Colonic mucosa (tissue), 4 donors: ENCODE measurements around the gene ITGA11. TPM values are rescaled to one million over a fixed set of nuclear protein-coding genes. Genes with fewer than 3 reads are reported as not detected.

Experiments
- DNase-seq: peaks from one replicate; pipeline ENCODE4 v3.0.0-alpha.2; 2020
- H3K27ac ChIP-seq: fragments of 200-600 bp; one replicate; pipeline ENCODE4 v1.8.0; 2021
- H3K27me3 ChIP-seq: fragments of 200-600 bp; one replicate; pipeline ENCODE4 v1.8.0; 2021
- H3K36me3 ChIP-seq: fragments of 200-600 bp; one replicate; pipeline ENCODE4 v1.8.0; 2021
- H3K4me1 ChIP-seq: fragments of 200-600 bp; one replicate; pipeline ENCODE4 v1.8.0; 2021; ENCODE audit warnings: mild to moderate bottlenecking
- H3K4me3 ChIP-seq: fragments of 200-600 bp; one replicate; pipeline ENCODE4 v1.8.0; 2021
- H3K9ac ChIP-seq, 2 donors: one replicate each; pipeline ENCODE4 v1.7.0; 2013; ENCODE audit warnings: control low read depth in 2 of 2, low read depth in 2 of 2, low read length in 2 of 2
- H3K9me3 ChIP-seq: fragments of 200-600 bp; one replicate; pipeline ENCODE4 v1.8.0; 2021
- intact Hi-C: fragments of 100-400 bp; cut with DNase I; formaldehyde crosslinking; loops from one replicate; pipeline ENCODE4 v1.14.1; 2022
- total RNA-seq, 2 donors: library from RNA; stranded (reverse); fragmentation: NEBNext Ultra II Directional in 1 of 2; extraction: Animal tissue kit (Norgen Biotek cat#: 25700) in 1 of 2; gene quantifications; one replicate each; pipeline ENCODE4 v1.2.1, GENCODE V29; 2021
- TF ChIP-seq, protein P1 (sequence below): fragments of 200-600 bp; IDR thresholded peaks from one replicate; pipeline ENCODE4 v1.8.0; 2022; ENCODE audit warnings: antibody characterized with exemption, mild to moderate bottlenecking
- donor health status: healthy.
- donor health status: DM: no; HTN: no; CAD: no.
- donor health status: DM: no; HTN: no; CAD: no.

ITGA11 gene
- total RNA-seq, 2 donors from 2014 or later: 2.4 to 4.1 TPM

DNA sequence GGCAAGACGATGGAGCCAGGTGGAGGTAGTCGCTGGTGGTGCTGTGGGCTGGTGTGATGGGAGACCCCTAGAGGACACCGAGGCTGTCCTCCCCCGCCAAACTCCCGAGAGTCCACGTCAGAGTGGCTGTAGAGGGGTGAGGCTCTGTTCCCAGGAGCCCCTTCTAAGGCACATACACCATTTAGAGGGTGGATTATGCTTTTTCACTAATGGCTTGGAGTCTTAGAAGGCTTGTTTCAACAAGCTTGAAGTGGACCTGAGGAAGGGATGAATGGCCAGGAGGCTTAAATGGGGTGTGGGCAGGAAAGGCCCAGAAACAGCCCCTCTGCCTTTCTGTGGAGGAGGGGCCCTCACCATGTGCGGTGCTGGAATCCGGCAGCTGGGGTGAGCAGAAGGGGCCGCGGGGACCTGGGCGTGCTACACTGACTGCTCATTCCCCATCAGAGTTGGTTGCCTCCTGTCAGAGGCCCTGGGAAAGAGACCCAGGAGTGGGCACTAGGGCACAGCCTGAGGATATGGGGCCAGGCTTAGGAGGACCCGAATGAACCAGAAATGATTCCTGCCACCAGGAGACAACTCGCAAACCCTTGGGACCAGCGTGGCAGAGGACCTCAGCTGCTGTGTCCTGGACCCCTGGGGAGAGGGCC, 88.3 kb downstream of the ITGA11 start:
- Histone ChIP-seq H3K27me3 (no peaks in the 10 kb centered on the region), H3K9ac (no peak overlapping the region), H3K36me3 (no peaks in the 10 kb centered on the region), H3K4me1 (no peaks in the 10 kb centered on the region), H3K9me3 (no peaks in the 10 kb centered on the region), H3K4me3 (no peak overlapping the region), H3K27ac (no peak overlapping the region)
- TF ChIP-seq, protein P1, sequence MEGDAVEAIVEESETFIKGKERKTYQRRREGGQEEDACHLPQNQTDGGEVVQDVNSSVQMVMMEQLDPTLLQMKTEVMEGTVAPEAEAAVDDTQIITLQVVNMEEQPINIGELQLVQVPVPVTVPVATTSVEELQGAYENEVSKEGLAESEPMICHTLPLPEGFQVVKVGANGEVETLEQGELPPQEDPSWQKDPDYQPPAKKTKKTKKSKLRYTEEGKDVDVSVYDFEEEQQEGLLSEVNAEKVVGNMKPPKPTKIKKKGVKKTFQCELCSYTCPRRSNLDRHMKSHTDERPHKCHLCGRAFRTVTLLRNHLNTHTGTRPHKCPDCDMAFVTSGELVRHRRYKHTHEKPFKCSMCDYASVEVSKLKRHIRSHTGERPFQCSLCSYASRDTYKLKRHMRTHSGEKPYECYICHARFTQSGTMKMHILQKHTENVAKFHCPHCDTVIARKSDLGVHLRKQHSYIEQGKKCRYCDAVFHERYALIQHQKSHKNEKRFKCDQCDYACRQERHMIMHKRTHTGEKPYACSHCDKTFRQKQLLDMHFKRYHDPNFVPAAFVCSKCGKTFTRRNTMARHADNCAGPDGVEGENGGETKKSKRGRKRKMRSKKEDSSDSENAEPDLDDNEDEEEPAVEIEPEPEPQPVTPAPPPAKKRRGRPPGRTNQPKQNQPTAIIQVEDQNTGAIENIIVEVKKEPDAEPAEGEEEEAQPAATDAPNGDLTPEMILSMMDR: no peak
- no peak for DNase-seq
- intact Hi-C loops: no loop called here

DNA sequence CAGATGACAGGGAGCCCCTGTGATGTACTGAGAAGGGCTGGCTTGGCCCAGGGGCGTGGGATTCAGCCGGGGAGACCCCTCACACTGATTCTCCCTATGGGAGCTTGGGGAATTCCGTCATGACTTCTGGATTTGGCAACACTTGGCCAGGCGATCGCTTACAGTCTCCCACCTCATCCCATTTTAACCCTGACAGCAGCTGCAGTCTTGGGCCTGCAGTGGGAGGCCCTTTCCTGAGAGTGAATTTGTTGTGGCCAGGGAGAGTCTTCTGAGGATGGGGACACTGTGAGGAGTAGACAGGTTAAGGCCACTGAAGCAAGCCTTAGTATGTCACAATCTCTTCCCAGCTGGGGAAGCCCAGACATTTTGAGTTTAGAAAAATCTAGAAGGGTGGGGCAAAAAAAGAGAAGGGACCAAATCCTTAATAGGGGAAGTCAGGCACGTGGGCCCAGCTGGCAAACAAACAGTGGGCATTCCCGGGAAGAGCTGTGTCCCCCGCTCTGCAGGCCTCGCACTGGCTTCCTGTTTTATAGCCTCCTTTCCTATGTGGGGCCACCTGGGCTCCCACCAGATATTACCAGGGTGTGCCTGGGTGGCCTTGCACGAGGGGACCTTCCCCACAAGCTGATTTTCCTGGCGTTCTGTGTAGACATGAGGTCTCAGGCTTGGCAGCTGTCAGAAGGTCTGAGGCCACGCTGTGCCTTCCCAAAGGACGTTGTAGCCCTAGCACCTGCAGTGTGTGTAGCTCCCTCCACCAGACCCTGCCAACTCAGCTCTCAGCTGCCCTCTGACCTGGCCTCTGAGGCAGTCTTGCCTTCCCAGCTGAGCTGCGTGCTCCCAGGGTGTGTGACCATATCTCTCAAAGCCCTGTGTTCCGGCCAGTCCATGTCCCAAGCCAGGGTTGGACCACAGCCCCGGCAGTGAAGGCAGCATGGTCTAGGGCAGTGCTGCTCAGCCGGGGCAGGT, 89.9 kb downstream of the ITGA11 start:
- DNase-seq: no peak
- TF ChIP-seq, protein P1: no peak
- intact Hi-C loops: no loop called here
- Histone ChIP-seq H3K36me3 (no peaks in the 10 kb centered on the region), H3K4me1 (no peaks in the 10 kb centered on the region), H3K9me3 (no peaks in the 10 kb centered on the region), H3K27me3 (no peaks in the 10 kb centered on the region), H3K27ac (no peak overlapping the region), H3K9ac (no peak overlapping the region), H3K4me3 (no peak overlapping the region)

DNA sequence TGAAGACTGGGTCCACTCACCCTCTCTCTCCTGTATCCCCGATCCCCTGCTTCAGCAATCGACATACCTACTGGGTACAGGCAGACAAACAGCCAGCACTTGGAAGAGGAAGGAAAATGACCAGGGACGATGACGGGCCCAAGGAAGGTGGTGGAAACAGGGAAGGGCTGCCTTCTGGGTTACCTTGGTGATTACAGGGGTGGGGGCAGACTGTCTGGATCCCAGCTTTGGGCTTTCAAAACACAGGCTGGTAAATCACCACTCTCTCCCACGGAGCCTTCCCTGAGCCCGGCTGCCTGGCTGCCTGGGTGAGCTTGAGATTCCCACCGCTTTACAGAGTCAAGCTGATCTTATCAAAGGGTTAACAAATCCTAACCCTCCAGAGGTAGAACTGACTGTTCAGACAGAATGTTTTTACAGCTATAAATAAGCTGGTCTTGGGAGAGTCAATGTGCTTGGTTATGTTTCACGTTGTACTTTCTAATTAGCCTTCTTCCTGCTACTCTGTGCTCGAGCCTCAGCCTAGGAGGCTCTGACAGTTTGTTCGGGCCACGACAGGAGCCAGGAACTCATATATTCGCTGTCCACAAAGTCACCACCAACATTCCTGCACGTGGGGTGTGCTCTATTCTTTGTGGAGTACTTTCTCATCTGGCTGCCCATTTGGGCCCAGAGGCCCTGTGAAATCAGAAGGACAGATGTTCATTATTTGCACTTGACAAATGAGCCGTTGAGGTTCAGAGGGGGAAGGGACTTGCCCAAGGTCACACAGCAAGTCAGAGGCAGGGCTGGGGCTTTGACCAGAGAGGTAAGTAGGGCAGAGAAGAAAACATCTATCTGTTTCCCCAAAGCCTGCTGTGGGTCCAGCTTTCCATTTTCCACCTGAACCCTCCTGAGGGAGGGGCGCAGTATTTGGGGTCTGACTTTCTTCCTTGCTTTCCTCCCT, 91.0 kb downstream of the ITGA11 start:
- TF ChIP-seq, protein P1: no peak
- Histone ChIP-seq H3K4me1 (no peaks in the 10 kb centered on the region), H3K9ac (no peak overlapping the region), H3K9me3 (no peaks in the 10 kb centered on the region), H3K4me3 (no peak overlapping the region), H3K27me3 (no peaks in the 10 kb centered on the region), H3K36me3 (no peaks in the 10 kb centered on the region), H3K27ac (no peak overlapping the region)
- intact Hi-C loops: no loop called here
- no peak for DNase-seq

DNA sequence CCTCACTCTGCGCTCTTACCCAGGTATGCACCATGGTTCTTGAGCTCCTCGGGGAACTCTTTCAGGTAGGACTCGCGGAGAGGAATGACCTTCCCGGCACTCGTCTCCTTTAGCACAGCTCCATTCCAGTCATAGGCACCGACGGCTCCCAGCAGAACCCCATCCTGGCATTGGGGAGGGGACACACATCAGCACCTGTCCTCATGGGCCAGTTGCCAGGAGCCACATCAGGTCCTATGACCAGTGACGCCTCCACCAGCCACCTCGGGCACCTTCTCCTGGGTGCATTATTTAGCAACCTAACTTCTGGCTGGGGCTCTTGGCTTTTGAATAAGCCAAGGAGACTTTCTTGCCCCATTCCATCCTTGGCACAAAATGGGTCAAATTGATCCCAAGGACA, 92.5 kb downstream of the ITGA11 start:
- Histone ChIP-seq H3K4me3 (no peak overlapping the region), H3K36me3 (no peaks in the 10 kb centered on the region), H3K27me3 (no peaks in the 10 kb centered on the region), H3K9ac (no peak overlapping the region), H3K9me3 (no peaks in the 10 kb centered on the region), H3K4me1 (no peaks in the 10 kb centered on the region), H3K27ac (no peak overlapping the region)
- TF ChIP-seq, protein P1: no peak
- DNase-seq: no peak
- intact Hi-C loops: no loop called here

DNA sequence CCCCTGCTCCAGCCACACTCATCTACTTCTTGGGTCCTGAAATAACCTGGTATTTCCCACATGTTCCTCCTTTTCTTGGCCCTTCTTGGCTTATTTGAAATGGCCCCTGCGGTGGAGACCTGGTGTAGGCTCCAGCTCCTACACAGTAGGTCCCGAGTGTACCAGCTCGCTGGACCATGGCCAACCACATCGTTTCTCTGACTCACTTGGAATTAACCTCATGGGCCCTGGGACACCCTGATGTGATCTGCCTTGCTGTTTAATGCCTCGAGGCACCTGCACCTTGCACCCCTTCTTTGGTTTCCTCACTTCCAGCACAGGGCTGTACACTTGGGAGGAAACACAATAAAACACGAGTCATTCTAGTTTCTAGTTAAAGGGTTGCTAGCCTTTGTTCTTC, 94.1 kb downstream of the ITGA11 start:
- no peaks in the 10 kb centered on the region for H3K27me3 ChIP-seq
- DNase-seq: no peak
- TF ChIP-seq, protein P1: no peak
- no peaks in the 10 kb centered on the region for H3K36me3 ChIP-seq
- no peak overlapping the region for H3K27ac ChIP-seq
- no peaks in the 10 kb centered on the region for H3K4me1 ChIP-seq
- intact Hi-C loops: no loop called here
- no peak overlapping the region for H3K9ac ChIP-seq
- H3K9me3 ChIP-seq: no peaks in the 10 kb centered on the region
- H3K4me3 ChIP-seq: no peak overlapping the region
